GM21619 (cell line): ENCODE results near the gene PSENEN.
"Not testable (repeated sequence)": the region's sequence is repeated elsewhere in the genome, so short reads cannot be mapped to it uniquely, and the experiment has no call there.

Source experiments
- ATAC-seq: cut with Tn5 transposase; IDR thresholded peaks from one replicate; pipeline ENCODE4 v1.9.1; 2021; ENCODE audit not compliant: unreplicated experiment

PSENEN gene

DNA sequence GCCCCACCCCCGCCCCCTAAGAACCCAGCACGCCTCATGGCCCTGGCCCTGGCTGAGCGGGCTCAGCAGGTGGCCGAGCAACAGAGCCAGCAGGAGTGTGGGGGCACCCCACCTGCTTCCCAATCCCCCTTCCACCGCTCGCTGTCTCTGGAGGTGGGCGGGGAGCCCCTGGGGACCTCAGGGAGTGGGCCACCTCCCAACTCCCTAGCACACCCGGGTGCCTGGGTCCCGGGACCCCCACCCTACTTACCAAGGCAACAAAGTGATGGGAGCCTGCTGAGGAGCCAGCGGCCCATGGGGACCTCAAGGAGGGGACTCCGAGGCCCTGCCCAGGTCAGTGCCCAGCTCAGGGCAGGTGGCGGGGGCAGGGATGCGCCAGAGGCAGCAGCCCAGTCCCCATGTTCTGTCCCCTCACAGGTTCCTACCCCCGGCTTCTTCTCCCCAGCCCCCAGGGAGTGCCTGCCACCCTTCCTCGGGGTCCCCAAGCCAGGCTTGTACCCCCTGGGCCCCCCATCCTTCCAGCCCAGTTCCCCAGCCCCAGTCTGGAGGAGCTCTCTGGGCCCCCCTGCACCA, 41.9 kb downstream of the PSENEN start:
- no peak for ATAC-seq

DNA sequence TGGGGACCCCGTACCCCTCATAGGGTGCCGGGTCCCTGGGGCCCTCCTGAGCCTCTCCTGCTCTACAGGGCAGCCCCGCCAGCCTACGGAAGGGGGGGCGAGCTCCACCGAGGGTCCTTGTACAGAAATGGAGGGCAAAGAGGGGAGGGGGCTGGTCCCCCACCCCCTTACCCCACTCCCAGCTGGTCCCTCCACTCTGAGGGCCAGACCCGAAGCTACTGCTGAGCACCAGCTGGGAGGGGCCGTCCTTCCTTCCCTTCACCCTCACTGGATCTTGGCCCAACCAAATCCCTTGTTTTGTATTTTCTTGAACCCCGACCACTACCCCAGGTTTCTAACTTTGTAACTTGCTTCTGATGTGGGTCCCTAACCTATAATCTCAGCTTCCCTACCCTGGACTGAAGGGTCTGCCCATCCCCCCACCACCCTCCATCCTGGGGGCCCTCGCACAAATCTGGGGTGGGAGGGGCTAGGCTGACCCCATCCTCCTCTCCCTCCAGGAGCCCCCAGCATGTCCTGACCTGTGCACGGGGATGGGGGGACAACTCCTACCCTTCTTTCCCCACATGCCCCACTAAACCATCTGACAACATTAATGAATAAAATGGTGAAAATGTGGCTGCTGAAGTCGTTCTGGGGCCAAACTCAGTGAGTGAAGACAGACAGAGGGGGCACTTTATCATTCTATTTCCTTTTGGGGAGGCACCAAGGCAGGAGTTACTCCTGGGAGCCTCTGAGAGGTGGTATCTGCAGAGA, 42.9 kb downstream of the PSENEN start:
- ATAC-seq, result no peak

DNA sequence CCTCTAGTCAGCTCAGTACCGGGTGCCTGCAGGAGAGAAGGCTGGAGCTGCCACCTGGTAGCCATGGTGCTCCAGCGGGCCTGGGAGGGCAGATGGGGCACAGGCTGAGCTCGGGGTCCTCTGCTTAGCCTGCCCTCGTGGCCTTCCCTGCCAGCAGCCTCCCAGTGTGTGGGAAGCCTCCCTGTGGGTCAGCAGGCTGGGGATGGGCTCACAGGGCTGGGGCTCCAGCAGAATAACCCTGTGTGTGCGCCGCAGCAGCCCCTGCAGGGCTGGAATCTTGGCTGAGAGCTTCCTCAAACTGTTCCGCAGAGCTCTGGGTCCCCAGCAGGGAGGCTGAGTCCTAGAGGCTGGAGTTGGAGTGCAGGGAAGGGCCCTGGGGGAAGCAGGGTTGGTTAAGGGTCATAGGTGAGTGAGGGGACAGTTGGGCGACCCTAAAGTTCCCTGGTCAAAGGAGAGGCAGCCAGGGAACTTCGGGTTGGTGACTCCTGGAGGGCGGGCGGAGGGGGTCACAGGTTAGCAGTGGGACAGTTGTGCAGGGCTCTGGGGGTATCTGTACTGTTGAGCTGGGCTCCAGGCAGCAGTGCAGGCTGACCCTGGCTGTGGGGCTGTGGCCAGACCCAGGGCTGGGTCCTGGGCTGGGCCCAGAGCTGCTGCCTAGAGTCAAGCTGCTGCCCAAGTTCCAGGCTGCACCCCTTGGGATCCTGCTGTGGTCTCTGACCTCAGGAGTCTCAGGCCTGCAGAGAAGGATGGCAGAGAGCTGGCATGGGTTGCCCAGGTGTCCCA, 43.9 kb downstream of the PSENEN start:
- ATAC-seq, result no peak

DNA sequence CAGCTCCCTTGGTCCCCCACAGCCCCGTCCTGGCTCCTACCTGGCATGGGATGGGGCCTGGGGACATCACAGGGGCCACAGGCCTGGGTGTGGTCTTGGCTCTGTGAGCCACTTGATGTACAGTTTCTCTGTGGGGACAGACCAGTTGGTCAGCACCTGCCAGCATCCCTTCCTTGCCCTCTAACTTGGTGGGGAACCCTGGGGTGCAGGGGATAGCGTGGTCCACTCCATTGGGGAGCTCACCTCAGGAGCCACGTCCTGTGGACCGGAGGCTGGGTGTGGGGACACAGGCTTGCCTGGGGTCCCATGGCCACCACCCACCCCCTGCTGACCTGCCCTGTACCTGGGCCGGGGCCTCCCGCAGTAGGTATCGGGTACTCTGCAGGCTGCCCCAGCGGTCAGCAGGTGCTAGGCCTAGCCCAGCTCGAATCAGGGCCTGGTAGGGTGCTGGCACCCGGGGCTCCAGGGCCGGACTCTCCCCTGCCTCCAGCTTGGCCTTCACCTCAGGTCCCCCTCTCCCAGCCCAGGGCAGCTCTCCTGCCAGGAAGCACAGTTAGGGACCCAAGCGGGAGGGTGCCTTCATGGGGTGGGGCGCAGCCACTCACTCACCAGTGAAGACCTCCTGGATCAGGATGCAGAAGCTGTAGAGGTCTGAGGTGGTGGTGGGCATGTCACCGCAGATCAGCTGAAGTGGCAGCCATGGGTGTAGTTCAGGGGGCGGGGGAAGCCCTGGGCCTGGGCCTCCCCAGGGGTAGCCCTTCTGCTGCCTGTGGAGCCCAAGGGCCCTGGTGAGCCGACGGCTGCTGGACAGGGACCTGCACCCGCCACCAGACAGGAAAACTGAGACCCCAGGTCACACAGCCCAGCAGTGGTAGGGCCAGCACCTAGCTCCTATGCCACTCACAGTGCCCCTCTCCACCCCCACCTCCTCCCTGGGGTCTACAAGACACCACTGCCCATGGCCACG, 44.8 kb downstream of the PSENEN start:
- ATAC-seq, result no peak

DNA sequence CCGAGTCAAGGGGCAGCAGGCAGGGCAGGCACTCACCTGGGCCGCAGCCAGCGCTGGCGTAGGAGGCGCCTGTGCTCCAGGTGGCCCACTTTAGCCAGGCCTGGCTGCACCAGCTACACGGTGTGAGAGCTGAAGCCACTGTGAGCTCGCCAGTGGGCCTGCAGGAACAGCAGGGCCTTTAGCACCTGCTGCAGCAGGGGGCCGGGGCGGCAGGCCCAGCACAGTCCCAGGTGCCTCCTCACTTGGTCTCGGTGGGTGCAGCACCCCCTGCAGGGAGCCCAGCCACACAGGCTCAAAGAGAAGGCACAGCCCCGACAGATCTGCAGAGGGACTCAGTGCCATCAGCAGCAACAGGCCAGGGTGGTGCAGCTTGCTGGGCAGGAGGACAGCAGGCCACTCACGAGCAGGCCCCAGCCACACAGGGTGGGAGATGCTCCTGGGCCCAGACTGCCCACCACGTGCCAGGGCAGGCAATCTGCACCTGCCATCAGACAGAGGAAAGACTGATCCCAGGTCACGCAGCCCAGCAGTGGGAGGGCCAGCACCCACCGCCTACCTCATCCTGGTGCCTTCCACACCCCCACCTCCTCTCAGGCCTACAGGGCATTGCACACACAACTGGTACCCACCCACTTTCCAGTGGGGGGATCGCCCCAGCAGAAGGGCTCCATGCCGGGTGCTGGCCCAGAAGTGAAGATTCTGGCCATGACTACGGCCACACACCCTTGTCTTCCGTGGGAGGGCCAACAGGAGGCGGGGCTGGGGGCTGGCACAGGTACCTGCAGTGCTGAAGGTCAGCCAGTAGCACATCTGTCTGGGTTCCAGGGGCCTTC, 45.7 kb downstream of the PSENEN start:
- ATAC-seq, result no peak

DNA sequence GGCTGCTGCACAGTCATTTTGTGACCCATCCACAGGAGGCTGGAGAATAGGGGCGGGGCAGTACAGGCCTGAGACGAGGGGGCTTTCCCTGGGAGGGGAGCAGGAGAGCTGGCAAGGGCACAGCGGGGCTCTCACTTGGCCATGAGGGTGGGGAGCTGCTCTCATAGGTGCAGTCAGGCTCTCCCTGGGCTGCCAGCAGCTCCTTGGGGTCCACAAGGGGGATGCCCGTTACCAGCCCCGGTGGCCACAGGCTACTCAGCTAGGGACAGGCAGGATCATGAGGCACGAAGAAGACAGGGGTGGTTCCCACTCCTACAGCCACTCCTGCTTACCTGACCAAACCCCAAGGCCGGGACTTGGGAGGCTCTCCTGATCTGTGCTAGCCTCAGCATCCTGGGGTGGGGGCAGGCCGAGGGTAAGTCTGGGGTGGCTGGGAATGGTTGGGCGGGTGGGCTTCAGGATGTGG, 46.4 kb downstream of the PSENEN start:
- no peak for ATAC-seq

DNA sequence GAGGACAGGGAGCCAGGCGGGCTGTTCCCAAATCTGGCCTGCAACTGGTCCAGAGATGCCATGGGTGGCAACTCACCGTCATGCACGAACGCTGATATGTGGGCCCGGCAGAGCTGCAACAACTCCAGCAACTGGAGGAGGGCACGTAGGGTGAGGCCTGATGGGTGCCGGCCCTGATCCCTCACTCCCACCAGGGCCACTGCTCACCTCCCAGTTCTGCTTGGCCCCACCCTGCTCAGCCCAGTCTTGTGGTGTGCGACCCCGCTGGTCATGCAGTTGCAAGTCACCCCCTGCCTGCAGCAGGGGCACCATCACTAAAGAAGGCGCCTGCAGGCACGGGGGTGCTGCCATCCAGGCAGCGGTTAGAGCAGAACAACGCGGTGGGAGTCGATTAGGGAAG, 46.9 kb downstream of the PSENEN start:
- no peak for ATAC-seq

DNA sequence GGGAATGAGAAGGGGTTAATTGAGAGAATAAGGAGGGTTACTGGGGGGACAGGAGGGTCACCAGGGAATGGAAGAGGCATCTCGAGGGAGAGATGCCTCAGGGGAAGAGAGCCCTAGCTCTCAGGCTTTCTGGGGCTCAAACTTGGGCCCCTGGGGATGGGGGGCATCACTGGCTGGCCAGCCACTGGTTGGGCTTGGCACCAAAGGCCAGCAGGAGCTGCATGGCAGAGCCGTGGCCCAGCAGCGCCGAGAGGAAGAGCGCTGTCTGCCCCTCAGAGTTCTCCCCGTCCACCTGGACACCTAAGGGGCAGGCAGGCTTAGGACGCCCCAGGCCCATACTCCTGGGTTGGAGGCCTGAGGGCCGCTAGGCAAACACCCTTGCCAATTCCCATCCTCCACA, 47.4 kb downstream of the PSENEN start:
- no peak for ATAC-seq

DNA sequence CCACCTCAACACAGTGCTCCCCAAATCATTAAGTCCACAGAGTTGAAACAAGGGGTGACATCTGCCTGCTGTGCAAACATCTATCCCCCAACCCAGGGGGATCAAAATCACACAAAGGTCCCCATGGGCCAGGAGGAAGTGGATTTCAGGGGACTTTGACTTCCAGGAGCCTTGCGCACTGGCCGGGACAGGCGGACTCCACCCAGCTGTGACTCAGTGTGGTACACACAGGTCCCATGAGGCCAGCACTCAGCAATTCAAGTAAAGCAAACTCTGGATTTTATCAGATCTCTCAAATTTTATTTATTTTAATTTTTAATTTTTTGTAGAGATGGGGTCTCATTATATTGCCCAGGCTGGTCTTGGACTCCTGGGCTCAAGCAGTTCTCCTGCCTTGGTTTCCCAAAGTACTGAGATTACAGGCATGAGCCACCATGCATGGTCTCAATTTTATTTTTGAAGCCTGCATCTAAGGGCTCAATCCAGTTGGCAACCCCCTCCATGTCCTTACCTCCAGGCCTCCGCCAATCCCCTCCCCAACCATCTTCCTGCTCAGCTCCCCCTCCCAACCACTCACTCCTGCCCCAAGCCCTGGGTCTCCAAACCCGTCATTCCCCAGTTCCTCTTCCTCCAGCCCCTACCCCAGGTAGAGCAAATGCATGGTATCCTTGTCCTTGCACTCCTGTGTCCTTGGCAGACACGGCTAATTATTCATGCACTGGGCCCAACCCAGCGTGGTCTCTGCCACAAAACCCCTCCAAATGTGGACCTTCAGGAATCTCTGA, 48.1 kb downstream of the PSENEN start:
- ATAC-seq, result no peak

DNA sequence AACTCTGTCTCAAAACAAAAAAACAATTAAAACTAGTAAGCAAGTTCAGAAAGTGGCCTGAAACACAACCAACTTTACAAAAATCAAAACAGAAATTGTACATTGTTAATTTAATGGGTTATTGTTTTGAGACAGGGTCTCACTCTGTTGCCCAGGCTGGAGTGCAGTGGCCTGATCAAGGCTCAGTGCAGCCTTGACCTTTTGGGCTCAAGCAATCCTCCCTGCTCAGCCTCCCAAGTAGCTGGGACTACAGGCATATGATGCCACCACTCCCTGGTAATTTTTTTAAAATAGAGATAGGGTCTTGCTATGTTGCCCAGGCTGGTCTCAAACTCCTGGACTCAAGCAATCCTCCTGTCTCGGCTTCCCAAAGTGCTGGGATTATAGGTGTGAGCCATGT, 50.1 kb downstream of the PSENEN start:
- not testable (repeated sequence) for ATAC-seq
